KBM-7 (cell line): ENCODE measurements around the gene PABPN1L.
"Not testable (repeated sequence)": the region's sequence is repeated elsewhere in the genome, so short reads cannot be mapped to it uniquely, and the experiment has no call there.

Source experiments
- DNase-seq: peaks from one replicate; pipeline ENCODE4 v3.0.0-alpha.2; 2015
- in situ Hi-C: fragments of 300-500 bp; cut with MboI; formaldehyde crosslinking; loops from 2 replicates; pipeline ENCODE4 v1.14.3; 2020; ENCODE audit warnings: low sequenced_read_pairs, low pct_unique_long_range_greater_than_20kb, mixed read lengths

Gene PABPN1L

DNA sequence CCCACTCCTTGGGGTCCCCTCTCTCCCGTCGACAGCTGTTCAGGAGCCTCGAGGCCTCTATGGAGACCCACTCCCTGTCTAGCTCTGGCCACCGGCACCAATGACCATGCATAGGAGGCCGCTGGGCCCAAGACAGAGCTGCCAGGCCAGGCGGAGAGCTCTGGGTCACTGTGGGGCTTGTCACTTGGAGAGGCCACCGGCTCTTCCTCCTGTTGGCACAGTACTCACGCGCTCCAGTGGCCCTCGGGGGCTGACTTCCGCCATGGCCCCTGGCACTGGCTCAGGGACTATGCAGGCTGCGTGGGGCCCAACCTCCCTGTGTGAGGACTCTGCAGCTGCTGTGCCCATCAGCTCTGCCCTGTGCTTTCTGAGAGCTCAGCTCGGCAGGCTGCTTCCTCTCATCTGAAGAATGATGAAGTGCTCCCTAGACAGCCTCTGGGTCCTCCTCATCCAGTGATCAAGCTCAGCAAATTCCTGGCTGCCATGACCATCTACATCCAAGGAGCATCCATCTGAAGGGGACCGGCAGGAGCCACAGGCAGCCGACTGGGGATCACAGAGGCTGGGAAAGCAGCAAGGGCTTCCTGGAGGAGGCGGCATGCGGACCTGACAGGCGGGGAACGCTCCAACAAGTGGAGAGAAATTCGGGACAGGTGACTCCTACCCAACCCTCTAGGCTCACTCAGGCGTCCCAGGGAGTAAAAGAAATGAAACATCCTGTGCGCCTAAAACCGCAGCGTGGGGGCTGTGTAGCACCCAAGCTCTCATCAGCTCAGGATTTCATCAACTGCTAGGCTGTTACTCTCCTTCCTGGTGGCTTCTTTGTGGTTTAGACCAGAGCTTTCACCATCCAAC, 26.5 kb downstream of the PABPN1L start:
- in situ Hi-C loops, result no loop called here
- no peak for DNase-seq

DNA sequence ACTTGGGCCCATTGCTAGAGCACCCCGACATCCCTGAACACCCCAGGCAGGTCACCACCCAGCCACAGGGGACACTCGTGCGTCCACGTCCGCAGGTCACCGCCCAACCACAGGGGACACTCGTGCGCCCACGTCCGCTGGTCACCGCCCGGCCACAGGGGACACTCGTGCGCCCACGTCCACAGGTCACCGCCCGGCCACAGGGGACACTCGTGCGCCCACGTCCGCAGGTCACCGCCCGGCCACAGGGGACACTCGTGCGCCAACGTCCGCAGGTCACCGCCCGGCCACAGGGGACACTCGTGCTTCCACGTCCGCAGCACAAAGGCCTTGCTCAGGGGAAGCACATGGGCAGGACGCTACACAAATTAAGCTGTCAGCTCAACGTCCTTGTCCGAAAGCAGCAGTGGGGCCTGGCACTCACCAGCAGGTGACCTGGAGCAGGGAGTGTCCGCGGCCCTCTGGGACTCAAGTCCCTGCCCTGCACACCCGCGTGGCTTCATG, 27.4 kb downstream of the PABPN1L start:
- no peak for DNase-seq
- in situ Hi-C loops, result no loop called here

DNA sequence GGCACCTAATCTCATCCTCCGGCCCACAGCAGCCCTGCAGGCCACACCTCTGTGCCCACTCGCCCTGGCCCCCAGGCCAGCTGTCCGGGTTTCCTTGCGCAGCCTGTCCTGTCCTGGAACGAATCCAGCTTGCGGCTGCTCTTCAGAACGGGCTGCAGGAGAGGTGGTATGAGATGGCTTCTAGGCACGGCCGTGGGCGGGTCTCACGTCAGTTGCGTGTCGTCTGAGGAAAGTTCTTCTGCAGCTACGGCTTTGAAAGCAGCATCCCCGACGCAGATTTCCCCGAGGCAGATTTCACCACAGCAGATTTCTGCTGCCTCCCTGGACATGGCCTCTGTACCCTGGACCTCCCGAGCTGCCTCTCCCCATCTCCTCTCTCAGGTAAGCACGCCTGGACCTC, 27.9 kb downstream of the PABPN1L start:
- in situ Hi-C loops, result no loop called here
- DNase-seq, result no peak

DNA sequence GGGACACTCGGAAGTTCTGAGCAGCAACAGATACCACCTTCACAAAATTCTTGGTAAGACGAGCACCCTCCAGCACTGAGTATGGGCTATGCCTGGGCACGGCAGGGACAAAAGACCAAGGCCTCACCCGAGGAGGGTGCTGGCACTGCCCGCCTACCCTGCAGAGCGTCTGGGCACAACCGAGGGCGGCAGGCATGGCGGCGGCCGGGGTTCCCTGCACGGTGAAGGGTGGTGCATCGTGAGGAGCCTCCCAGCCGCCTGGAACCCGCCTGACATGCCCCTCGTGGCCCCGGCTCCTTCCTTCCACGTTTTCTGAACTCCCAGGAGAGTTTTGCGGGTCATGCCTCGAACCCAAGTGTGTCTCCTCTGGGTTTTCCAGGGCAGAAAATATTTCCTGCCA, 28.7 kb downstream of the PABPN1L start:
- no peak for DNase-seq
- in situ Hi-C loops, result no loop called here

DNA sequence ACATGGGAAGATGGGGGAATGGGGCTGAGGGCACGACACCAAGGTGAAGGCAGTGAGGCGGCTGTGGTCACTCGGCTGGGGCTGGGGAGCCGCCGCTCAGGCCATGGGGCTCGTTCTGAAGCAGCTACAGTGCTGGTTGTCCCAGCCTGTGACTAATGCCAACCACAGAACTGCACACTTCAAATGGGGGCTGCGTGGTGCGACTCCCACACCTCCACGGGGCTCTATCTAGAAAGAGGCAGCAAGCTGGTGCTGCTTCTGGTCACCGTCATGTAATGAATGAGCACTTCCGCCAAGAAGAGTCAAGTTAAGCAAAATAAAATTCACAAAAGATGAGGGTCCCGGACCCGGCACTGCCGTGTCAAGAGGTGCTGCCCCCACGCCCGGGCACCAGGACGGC, 29.7 kb downstream of the PABPN1L start:
- no peak for DNase-seq
- in situ Hi-C loops, result no loop called here

DNA sequence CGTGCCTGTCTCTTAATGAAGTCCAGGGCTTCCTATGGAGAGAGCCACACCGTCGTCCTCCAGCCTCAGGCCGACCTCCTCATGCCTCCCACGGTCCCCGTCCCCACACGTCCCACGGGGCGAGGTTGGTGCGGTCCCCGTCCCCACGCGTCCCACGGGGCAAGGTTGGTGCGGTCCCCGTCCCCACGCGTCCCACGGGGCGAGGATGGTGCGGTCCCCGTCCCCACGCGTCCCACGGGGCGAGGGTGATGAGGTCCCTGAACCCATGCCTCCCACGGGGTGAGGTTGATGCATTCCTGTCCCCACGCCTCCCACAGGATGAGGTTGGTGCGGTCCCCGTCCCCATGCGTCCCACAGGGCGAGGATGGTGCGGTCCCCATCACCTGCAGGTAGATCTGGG, 30.6 kb downstream of the PABPN1L start:
- no peak for DNase-seq
- in situ Hi-C loops, result no loop called here

DNA sequence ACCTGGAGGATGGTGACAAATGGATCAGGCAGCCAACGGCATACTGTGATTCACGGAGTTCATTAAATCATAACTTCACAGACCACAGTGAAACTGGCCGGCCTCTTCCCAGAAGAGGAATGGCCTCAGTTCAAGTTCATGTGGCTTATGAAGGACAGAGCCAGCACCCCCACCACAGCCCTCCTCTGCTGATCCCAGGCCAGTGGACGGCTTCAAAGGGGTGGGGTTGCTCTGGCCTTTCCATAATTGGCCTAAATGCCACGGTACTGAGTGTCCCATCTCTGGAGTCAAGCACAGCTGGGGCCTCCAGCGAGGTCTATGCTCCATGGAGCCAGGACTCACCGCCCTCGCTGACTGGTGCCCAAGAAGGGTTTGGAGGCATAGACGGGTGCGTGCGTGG, 31.1 kb downstream of the PABPN1L start:
- DNase-seq, result no peak
- in situ Hi-C loops, result no loop called here

DNA sequence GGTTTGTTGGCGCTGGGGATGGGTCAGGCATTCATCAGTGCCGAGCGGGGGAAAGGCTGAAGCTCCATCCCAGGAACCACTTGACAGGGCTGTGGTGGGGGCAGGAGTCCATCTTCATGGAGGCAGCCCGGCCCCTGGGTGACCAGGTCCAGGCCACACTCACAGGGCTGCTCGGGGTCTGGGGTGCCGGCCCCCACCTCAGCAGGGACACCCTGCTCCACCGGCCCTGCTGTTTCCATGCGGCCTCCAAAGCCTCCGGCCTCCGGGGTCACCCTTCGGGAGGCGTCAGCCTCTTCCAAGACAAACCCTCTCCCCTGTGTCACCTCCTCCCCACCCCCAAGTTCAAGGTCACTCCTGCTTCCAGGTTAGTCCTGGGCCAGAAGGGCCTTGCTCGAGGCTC, 31.8 kb downstream of the PABPN1L start:
- no peak for DNase-seq
- in situ Hi-C loops, result no loop called here

DNA sequence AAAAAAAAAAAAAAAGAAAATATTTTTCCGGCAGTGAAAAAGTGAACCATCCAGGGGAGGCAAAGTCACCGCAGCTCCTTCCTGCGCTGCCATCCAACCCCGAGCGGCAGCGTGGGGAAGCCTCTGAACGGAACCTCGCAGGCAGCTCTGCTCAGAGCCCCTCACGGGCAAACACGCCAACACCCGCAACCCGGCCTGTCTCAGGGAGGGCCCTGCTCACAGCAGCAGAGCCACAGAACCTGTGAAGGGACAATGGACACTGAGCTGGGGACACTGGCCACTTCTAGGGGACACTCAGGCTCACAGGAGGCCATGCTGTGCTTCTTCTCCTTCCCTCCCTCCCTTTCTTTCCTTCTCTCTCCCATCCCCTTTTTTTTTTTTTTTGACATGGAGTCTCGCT, 33.4 kb downstream of the PABPN1L start:
- in situ Hi-C loops, result no loop called here
- DNase-seq, result no peak

DNA sequence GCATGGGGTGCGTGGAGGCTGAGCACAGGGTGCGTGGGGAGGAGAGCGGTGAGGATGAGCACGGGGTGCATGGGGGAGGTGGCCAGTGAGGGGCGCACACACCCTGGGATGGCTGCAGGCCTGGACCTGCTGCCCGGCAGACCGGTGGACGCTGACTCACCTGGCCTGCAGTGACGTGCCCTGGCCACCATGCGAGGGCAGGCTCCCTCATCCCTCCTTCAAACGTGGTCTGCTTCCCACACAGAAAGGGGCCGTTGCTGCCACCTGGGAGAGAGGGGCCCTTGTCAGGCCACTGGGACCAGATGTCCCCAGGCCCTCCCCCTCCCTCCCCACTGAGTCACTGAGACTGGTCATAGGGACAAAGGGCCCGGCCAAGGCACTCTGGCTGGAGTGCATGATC, 34.6 kb downstream of the PABPN1L start:
- DNase-seq, result no peak
- in situ Hi-C loops, result no loop called here

DNA sequence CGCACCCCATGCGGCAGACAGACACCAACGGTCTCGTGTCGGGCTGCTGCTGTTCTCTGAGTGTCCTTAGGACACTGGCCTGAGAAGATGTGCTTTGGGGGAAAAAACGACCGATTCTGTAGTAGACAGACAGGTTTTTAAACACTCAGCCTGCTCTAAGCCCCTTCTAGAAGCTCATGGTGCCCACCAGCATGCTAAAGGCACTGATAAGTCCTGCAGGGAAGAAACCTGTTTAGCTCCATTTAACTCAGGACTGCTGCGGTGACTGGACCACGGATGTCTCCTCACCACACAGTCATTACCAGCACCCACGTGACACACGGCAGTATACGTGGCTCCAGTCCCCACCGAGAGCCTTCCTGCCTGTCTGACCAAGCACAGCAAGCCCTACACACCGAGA, 35.7 kb downstream of the PABPN1L start:
- DNase-seq, result no peak
- in situ Hi-C loops, result no loop called here

DNA sequence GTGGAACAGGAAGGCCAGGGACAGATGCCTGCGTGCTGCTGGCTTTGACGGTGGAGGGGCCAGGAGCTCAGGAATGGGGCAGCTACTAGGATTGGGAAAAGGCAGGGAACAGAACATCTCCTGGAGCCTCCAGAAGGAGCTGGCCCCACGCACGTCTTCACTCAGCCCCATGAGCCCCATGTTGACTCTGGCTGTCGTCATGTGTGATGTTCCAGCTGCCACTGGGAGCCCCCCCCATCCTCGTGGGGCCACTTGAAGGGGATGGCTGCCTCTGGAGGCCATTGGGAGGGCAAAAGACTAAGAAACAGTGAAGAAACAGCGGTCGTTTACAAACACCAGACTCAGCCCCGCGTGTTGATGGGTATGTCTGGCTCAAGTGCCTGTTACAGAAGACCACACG, 36.2 kb downstream of the PABPN1L start:
- in situ Hi-C loops, result no loop called here
- DNase-seq, result no peak

DNA sequence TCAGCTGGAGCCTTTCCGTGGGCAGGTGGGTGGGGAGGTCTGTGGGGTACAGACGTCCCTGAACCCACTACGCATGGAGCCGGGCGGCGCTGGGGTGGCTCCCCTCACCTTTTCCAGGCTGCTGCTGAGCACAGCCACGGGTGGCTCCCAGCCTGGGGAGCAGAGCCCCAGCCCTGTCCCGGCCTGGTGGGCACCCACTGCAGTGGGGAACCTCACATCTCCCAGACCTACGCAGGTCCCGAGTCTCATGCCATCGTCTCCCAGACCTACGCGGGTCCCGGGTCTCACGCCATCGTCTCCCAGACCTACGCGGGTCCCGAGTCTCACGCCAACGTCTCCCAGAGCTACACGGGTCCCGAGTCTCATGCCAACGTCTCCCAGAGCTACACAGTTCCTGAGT, 37.7 kb downstream of the PABPN1L start:
- no peak for DNase-seq

DNA sequence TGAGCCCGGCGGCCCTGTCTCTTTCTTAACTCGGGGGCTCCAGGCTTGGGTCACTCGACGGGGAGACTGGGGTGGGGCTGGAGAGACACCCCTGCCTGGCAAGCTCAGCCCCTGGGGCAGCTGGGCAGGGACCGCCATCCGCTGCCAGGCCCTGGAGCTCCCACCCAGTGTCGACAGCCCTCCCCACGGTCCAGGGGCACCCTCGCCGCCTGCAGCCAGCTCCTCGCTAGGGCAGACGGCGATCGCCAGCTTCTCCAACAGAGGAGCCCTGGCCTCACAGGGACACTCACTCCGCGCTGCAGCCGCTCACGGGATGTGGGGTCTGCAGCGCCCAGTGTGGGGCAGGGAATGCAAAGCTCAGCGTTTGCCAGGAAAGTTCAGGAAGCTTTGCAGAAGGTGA, 38.7 kb downstream of the PABPN1L start:
- in situ Hi-C loops, result no loop called here
- DNase-seq, result no peak

More for the DNA sequence above, 37.7 kb downstream of the PABPN1L start:
- in situ Hi-C loops, result no loop called here

DNA sequence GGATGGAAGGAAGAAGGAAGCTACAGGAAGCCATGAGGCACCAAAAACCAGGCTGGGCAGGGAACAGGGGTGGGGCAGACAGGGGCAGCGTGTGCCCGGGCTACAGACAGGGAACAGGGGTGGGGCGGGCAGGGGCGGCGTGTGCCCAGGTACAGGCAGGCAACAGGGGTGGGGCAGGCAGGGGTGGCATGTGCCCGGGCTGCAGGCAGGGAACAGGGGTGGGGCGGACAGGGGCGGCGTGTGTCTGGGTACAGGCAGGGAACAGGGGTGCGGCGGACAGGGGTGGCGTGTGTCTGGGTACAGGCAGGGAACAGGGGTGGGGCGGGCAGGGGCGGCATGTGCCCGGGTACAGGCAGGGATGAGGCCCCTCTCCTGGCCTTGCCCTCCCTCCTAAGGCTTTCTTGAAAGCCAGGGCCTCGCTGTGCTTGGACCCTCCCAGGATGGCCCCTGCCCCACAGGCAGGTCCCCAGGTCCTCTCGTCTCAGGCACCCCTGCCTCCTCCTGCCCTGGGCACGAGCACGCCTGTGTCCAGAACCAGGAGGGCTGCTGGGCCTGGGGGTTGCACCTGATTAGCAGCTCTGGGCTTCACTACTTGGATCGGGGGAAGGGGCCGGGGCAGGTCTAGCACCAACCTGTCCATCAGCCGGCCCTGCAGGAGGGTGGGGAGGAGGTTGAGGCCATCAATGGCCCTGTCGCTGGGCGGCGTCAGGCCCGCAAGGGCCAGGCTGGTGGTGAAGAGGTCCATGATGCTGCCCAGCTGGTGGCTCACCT, 40.2 kb downstream of the PABPN1L start:
- in situ Hi-C loops, result no loop called here
- DNase-seq, result no peak

DNA sequence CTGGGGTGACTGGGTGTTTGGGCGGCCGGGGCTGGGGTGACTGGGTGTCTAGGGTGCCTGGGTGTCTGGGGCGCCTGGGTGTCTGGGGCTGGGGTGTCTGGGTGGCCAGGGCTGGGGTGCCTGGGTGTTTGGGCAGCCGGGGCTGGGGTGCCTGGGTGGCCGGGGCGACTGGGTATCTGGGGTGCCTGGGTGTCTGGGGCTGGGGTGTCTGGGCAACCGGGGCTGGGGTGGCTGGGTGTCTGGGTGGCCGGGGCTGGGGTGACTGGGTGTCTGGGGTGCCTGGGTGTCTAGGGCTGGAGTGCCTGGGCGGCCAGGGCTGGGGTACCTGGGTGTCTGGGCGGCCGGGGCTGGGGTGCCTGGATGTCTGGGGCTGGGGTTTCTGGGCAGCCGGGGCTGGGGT, 41.3 kb downstream of the PABPN1L start:
- in situ Hi-C loops, result no loop called here
- no peak for DNase-seq

DNA sequence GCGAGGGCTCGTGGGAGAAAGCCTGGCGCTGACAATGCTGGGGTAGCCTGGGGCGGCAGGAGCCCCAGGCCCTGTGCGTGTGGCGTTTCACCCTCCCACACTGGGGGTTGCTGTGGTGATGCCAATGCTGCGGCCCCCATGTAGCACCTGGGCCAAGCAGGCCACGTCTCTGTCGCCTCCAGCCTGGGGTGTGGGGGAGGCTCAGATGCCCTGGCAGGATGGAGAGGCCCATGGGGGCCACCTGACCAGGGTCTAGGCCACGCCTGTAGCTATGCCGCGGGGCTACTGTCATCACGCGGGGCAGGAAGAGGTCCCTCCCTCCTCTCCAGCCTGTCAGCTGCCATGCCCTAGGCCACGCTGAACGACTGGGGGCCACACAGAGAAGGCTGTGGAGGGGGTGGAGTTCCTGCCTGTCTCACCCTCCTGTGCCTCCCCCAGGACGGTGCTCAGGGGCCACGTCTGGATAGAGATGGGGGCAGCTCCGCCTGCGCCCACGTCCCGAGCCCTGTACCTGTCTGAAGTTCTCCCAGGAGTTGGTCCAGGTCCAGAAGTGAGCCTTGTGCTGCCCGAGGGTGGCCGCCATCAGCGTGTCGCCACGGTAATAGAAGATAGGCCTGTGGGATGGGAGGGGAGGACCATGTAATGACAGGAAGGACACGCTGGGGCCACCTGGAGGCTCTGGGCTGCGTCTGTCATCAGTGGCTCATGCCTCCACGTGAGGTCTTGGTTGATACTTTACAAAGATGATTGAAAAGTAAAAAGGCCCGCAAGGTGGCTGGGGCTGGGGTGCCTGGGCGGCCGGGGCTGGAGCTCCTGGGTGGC, 42.0 kb downstream of the PABPN1L start:
- in situ Hi-C loops, result no loop called here
- DNase-seq, result no peak

DNA sequence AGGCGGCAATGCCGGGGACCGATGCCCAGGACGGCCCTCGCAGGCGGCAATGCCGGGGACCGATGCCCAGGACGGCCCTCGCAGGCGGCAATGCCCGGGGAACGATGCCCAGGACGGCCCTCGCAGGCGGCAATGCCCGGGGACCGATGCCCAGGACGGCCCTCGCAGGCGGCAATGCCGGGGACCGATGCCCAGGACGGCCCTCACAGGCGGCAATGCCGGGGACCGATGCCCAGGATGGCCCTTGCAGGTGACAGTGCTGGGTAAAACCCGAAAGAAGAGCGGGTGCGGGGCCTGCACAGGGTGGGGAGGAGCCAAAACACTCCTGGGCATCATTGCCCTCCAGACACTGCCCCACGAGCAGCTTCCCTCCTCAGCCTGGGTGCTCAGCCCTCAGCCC, 42.8 kb downstream of the PABPN1L start:
- DNase-seq, in situ Hi-C loops: not testable (repeated sequence)

DNA sequence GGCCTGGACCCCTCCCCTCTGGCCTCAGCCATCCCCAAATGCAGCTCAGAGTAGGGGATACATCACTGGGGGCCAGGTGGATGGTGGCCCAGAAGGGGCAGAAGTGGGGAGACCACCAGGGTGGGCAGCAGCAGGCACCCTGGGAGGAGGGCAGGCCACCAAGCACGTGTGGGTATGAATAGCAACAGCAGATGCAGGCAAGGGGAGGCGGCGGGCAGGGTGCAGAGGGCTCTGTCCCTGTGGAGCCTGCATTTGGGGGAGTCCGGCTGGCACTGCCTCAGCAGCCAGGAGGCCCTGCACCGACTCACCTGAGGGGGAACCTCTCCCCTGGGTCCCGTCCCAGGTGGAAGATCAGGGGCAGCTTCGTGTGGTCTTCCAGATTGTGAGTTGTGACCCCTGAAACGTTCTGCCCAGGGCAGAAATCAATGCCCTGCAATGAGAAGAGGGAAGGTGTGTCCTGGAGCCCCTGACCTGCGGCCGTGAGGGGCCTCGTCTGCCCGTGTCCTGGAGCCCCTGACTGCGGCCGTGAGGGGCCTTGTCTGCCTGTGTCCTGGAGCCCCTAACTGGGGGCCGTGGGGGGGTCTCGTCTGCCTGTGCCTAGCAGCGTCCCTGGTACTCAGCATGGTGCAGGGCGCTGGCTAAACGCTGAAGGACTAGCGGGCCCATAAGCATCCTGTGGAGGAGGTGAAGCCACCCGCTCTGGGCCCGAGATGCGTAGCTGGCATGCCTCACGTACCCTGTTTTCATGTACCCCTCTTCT, 44.0 kb downstream of the PABPN1L start:
- in situ Hi-C loops, result no loop called here
- no peak for DNase-seq
